ENCODE data around the gene MPHOSPH10.
"Not testable (repeated sequence)": the region's sequence is repeated elsewhere in the genome, so short reads cannot be mapped to it uniquely, and the experiment has no call there.

The MPHOSPH10 gene

DNA sequence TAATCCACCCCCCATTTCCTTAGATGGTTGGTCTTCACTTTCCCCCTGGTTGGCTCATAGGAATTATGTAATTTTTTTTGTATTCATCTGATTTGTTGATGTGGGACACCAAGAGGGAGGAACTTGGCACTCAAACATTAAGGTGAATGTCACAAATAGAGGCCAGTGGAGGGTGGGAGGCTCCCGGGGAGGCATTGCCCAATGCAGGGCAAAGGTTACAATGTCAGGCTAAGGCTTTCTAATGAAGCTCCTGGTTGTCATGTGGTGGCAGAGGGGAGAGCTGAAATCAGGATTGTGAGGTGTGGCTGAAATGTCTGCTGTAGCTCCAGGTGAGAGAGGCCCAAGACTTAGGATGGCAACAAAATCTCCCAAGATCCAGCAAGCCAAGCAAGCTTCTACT, 42.7 kb downstream of the MPHOSPH10 start:
- DNase-seq (ENCODE audit: low read depth): no peak

DNA sequence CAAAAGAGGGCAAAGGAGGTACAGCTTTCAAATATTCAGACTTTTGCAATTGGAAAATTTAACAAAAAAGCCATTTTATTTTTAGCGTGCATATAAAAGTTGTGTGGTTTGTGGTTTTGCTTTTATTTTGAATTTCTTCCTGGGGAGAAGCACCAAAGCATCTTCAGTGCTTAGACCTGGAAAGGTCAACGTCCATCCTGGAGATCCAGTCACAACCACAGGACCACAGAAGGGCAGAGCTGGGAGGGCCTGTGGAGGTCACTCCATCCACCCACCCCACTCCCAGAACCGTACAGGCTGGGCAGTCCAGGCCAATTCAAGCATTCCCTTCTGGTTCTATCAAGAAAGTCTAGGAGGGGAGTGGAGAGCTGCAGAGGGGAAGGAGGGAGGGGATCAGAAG, 43.8 kb downstream of the MPHOSPH10 start:
- DNase-seq (ENCODE audit: low read depth): no peak

DNA sequence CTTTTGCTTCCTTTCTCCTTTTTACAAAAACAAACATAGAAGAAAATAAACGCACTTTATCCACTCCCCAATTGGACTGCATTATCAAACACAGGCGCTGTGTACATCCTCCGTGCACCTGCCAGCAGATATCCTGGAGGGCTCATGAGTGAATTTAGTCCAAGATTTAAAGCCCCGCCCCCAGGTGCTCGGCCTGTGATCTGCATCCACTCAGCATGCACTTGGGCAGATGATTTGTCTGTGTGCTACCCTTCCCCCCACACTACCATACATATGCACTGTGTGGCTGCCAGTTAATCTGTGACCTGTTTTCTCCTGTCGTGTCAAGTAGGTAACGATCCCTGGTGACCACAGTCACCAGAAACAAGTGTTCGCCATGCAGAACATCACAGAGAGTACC, 48.4 kb downstream of the MPHOSPH10 start:
- not testable (repeated sequence) for DNase-seq (ENCODE audit: low read depth)

DNA sequence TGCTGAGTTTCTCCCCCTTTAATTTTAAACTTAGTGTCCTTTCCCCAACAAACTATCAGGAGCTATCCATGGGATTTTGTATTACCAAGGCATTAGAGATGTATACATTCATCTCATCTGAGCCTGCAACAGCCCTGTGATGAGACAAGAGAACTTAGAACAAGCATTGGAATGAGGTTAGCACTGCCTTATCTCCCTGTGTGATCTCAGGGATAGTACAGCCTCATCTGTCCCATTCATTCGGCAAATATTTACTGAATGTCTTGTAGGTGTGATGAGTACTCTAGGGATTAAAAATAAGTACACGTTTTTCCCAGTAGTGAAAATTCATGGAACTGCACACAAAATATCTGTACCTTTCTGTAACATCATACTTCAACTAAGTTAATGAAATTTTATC, 50.9 kb downstream of the MPHOSPH10 start:
- no peak for DNase-seq (ENCODE audit: low read depth)

DNA sequence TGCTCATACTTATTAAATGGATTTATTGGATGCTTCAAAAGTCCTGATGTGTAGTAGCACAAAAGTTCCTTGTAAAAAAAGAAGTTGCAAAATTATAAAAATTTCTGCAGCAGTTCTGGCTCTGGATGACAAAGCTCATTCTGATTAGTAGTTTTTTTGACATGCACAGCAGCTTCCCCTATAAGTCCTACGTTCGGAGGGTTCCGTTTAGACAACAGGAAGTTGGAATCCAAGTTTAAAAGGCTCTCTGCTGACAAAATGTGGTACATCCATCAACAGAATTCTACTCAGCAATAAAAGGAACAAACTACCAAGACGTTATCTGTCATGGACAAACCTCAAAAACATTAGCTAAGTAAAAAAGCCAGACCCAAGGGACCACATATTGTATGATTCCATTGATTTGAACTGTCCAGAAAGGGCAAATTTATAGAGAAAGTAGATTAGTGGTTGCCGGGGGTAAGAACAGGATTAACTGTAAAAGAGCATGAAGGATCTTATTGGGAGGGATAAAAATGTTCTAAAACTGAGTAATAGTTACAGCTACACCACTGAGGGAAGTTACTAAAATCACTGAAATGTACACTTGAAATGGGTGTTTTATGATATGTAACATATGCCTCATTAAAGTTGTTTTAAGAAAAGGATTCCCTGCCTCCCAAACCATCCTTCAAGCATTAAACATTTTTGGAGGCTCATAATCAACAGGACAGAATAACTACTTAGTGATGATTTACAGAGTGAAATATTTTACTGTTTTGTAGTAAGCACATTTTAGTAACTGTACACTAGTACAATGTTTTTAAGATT, 53.1 kb downstream of the MPHOSPH10 start:
- DNase-seq (ENCODE audit: low read depth): not testable (repeated sequence)

DNA sequence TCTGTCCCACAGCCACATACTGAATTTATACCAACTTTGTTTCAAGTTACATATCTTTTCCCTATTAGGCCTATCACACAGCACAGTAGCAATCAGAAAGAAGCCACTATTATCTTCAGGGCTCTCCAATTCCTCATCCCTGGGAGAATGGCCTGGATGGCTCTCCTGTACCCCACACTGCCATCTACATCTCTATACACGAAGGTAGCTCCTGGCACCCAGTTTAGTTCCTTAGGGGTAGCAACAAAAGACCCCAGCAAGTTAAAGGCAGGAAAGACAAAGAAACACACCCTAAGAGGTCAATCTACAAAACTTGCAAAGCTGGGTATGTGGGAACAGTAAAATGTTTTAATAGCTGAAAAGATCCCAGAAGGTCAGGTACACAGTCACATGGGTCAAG, 56.5 kb downstream of the MPHOSPH10 start:
- no peak for DNase-seq (ENCODE audit: low read depth)

DNA sequence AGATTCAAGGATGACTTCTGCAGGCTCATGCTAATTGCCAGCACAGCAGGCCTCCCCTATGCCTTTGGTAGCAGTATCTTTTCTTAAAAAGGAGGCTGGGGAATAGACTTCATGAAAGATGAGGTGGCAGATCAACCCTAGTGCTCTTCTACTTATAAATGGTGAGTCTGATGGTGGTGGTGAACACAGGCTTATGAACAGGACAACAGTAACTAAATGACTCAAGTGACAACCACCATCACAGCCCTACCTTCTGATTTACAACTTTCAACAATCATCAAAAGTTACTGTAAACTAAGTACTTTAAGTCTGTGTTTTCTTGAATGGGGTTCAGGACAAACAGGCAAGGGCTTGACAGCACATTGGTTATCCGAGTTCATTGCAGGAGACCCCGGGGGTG, 57.2 kb downstream of the MPHOSPH10 start:
- no peak for DNase-seq (ENCODE audit: low read depth)

DNA sequence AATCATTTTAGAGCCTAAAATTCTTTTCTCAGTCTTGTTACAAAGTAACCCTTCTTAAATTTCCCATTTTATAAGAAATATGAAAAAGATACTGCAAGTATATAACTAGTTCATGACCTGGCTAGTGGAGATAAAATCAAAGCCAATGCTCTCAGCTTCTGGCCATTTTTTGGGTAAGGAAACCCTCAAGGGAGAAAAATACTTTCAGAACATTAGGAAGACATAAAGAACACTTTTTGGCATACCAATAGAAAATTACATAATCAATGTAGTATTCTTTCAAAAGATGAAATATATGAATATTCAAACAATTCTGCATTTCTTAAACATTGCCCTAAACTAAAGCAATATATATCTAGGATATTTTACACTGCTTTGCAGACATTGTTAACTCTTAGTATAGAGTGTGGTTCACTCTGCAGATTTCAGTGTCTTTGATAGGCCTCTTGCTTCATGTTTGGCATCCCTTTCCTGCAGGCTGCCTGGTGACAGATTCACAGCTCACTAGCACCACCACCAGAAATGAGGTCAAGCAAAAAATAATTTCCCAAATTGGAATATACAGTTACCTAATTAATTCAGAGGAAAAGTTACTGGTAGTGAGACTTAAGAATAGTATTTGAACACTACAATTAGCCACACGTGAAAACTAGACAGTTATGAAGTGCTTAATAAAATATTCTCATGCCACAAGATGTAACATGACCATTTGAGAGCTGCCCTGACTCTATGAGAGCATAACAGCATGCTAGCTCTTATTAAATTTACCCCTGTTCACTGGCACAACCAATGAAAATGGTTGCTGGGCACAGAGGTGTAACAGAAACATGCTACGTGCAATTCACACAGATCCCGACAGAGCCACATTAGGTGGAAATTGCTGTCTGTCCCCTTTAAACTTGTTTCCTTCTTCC, 60.5 kb downstream of the MPHOSPH10 start:
- DNase-seq (ENCODE audit: low read depth): no peak

DNA sequence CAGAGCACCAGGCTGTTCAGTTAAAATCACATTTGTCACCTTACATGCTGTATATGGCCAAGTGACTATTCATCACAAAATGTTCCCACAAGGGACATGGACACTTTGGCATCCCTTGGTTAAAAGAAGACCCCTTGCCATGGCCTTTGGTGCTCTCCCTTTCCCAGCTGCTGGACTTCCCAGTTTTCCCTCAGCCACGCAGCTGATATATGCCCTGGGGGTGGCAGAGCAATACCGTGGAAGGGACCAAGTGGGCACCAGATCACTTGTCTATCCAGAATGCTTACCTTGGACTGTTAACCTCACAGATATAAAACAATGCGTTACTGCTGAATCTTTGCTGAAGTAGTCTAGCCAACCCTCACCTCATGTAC, 61.1 kb downstream of the MPHOSPH10 start:
- no peak for DNase-seq (ENCODE audit: low read depth)
